Measurements from ENCODE around the gene NPAT.
"Not testable (repeated sequence)": the region's sequence is repeated elsewhere in the genome, so short reads cannot be mapped to it uniquely, and the experiment has no call there.

The NPAT gene

GRCh38 chr11:108218912-108219783, 3.3 kb downstream of the NPAT start:
- DNase-seq: no peak

GRCh38 chr11:108218455-108218854, 4.0 kb downstream of the NPAT start:
- no peak for DNase-seq

GRCh38 chr11:108216988-108217387, 5.5 kb downstream of the NPAT start:
- DNase-seq: no peak

- DNase-seq: no peak
Observed at GRCh38 chr11:108213784-108214183, 8.7 kb downstream of the NPAT start.

GRCh38 chr11:108210441-108210840, 12.0 kb downstream of the NPAT start:
- DNase-seq: no peak

- no peak for DNase-seq
Observed at GRCh38 chr11:108207683-108208060, 14.8 kb downstream of the NPAT start.

GRCh38 chr11:108206969-108207682, 15.3 kb downstream of the NPAT start:
- no peak for DNase-seq

GRCh38 chr11:108206171-108206570, 16.3 kb downstream of the NPAT start:
- peak; percentile 29 for DNase-seq

GRCh38 chr11:108204929-108205499, 17.4 kb downstream of the NPAT start:
- DNase-seq: no peak

GRCh38 chr11:108204376-108204775, 18.1 kb downstream of the NPAT start:
- DNase-seq: no peak

GRCh38 chr11:108203075-108203474, 19.4 kb downstream of the NPAT start:
- no peak for DNase-seq

GRCh38 chr11:108199446-108200321, 22.8 kb downstream of the NPAT start:
- DNase-seq: no peak

GRCh38 chr11:108198833-108199232, 23.6 kb downstream of the NPAT start:
- no peak for DNase-seq

- no peak for DNase-seq
Observed at GRCh38 chr11:108197351-108197750, 25.1 kb downstream of the NPAT start.

- no peak for DNase-seq
Observed at GRCh38 chr11:108196901-108197300, 25.5 kb downstream of the NPAT start.

- no peak for DNase-seq
Observed at GRCh38 chr11:108193725-108194124, 28.7 kb downstream of the NPAT start.

- no peak for DNase-seq
Observed at GRCh38 chr11:108177570-108177969, 44.9 kb downstream of the NPAT start.

- no peak for DNase-seq
Observed at GRCh38 chr11:108170184-108170583, 52.3 kb downstream of the NPAT start.

- DNase-seq: no peak
Observed at GRCh38 chr11:108167624-108168023, 54.8 kb downstream of the NPAT start.

GRCh38 chr11:108162878-108163277, 59.6 kb downstream of the NPAT start:
- DNase-seq: not testable (repeated sequence)

GRCh38 chr11:108160970-108161566, 61.4 kb downstream of the NPAT start:
- no peak for DNase-seq

- DNase-seq: no peak
Observed at GRCh38 chr11:108154591-108154990, 67.8 kb downstream of the NPAT start.
